Epithelial cell of esophagus (primary cell): ENCODE measurements around the gene MAPKAPK5.
"Not testable (repeated sequence)": the region's sequence is repeated elsewhere in the genome, so short reads cannot be mapped to it uniquely, and the experiment has no call there.

Experiments used
- DNase-seq: peaks from one replicate; pipeline ENCODE4 v3.0.0; 2010; ENCODE audit warnings: low read depth
- H3K4me3 ChIP-seq: 2 replicates; pipeline ENCODE4 v1.5.1; 2011; ENCODE audit warnings: mild to moderate bottlenecking, low read length, control low read depth
- CTCF ChIP-seq: IDR thresholded peaks from 2 replicates; pipeline ENCODE4 v1.5.1; 2011; ENCODE audit warnings: low read depth, mild to moderate bottlenecking, low read length, control low read depth, inconsistent platforms; ENCODE audit not compliant: insufficient read depth; ENCODE audit errors: missing control alignments

MAPKAPK5 gene

GRCh38 chr12:111942557-111942956 lies 100.5 kb downstream of the MAPKAPK5 start:
- no peak overlapping the region for H3K4me3 ChIP-seq
- peak; percentile 86 for DNase-seq
- TF ChIP-seq CTCF = no peak

- no peak for TF ChIP-seq CTCF
- no peak overlapping the region for H3K4me3 ChIP-seq
- no peak for DNase-seq
Observed at GRCh38 chr12:111943929-111944328, 101.9 kb downstream of the MAPKAPK5 start.

GRCh38 chr12:111950961-111951676 lies 109.1 kb downstream of the MAPKAPK5 start:
- not testable (repeated sequence) for H3K4me3 ChIP-seq, DNase-seq
